Muscle layer of colon (tissue), 2 donors: ENCODE measurements around the gene GIMAP4.
"Not testable (repeated sequence)": the region's sequence is repeated elsewhere in the genome, so short reads cannot be mapped to it uniquely, and the experiment has no call there.

Experiments used
- H3K27ac ChIP-seq: one replicate; pipeline ENCODE4 v1.7.0; 2013; ENCODE audit warnings: low read depth, mild to moderate bottlenecking, low read length, moderate library complexity
- H3K27me3 ChIP-seq, 2 donors: one replicate each; pipeline ENCODE4 v1.7.0; 2013; ENCODE audit warnings: low read length in 2 of 2, mild to moderate bottlenecking in 2 of 2; ENCODE audit not compliant: insufficient read depth in 2 of 2, control insufficient read depth in 1 of 2
- H3K36me3 ChIP-seq: one replicate; pipeline ENCODE4 v1.7.0; 2013; ENCODE audit warnings: mild to moderate bottlenecking, low read length; ENCODE audit not compliant: insufficient read depth
- H3K4me1 ChIP-seq: one replicate; pipeline ENCODE4 v1.7.0; 2013; ENCODE audit warnings: mild to moderate bottlenecking, low read length; ENCODE audit not compliant: insufficient read depth
- H3K4me3 ChIP-seq, 2 donors: one replicate each; pipeline ENCODE4 v1.7.0; 2013; ENCODE audit warnings: low read length in 2 of 2, low read depth in 1 of 2, mild to moderate bottlenecking in 1 of 2, moderate library complexity in 1 of 2
- H3K9ac ChIP-seq: one replicate; pipeline ENCODE4 v1.7.0; 2013; ENCODE audit warnings: low read length
- H3K9me3 ChIP-seq: one replicate; pipeline ENCODE4 v1.7.0; 2013; ENCODE audit warnings: mild to moderate bottlenecking, low read length
- donor health status: abdominal sarcoma.
- donor health status: Adenocarcinoma of cecum.

Gene GIMAP4

GRCh38 chr7:150585199-150585598 lies 18.0 kb downstream of the GIMAP4 start:
- no peaks in the 10 kb centered on the region for H3K36me3 ChIP-seq
- H3K27ac ChIP-seq = no peak overlapping the region
- no peaks in the 10 kb centered on the region for H3K27me3 ChIP-seq
- H3K9ac ChIP-seq = no peak overlapping the region
- H3K4me3 ChIP-seq = no peak overlapping the region
- H3K4me1 ChIP-seq = no peaks in the 10 kb centered on the region
- no peaks in the 10 kb centered on the region for H3K9me3 ChIP-seq

DNA sequence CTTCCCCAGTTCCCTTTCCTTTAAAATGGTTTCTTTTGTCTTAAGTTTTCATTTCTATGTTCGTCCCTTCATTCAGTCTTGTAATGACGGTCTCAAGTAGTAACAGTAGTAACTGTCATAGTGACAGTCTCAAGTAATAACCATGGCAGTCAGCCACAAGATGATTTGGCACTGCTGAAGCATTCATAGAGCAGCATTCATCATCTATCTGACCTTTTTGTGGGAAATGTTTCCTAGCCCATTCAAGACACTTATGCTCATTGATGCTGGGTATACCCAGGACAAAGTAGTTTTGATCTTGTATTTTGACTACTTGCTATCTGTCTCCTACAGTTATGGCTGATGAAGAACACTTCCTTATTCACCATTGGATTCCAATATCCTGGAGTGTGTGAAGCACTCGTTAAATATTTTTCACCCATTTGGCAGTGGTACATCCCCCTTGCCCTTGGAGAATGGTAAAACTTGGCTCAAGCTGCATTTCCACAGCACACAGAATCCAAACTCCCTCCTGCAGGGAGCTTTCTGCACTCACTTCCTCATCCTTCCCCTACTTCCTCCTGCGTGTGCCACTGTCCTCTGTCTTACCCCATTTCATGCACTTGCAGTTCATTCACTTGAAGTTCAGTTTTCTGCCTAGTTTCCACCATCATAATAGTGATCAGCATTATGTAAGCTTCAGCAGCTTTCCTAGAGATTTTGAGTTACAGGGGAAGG lies 19.0 kb downstream of the GIMAP4 start:
- no peak overlapping the region for H3K4me3 ChIP-seq
- H3K27me3 ChIP-seq = no peaks in the 10 kb centered on the region
- H3K9me3 ChIP-seq = no peaks in the 10 kb centered on the region
- no peak overlapping the region for H3K27ac ChIP-seq
- H3K4me1 ChIP-seq = no peaks in the 10 kb centered on the region
- H3K9ac ChIP-seq = no peak overlapping the region
- H3K36me3 ChIP-seq = no peaks in the 10 kb centered on the region

DNA sequence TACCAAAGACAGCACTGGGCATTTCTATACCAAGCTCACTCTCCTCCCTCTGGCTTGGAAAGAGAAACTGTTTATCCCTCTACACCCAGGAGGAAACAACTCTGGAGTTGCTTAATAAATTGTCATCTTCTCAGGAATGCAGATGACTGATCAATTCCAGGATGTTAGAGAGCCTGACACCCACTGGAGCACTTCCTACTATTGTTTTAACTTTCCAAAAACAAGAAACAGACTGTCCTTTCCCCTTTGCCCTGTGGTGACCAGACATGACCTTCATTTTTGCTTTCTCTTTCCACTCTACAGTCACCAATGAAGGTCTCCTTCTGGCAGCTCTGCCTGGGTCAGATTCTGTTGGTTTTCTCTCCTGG lies 19.6 kb downstream of the GIMAP4 start:
- Histone ChIP-seq H3K27me3 (no peaks in the 10 kb centered on the region), H3K27ac (no peak overlapping the region), H3K4me3 (no peak overlapping the region)

GRCh38 chr7:150587551-150587950 lies 20.4 kb downstream of the GIMAP4 start:
- H3K36me3 ChIP-seq = no peaks in the 10 kb centered on the region
- H3K27me3 ChIP-seq = no peaks in the 10 kb centered on the region
- H3K4me3 ChIP-seq = no peak overlapping the region
- H3K4me1 ChIP-seq = no peaks in the 10 kb centered on the region
- H3K9me3 ChIP-seq = no peaks in the 10 kb centered on the region
- H3K9ac ChIP-seq = no peak overlapping the region
- H3K27ac ChIP-seq = no peak overlapping the region

More for the DNA sequence above, 19.6 kb downstream of the GIMAP4 start:
- Histone ChIP-seq H3K9me3 (no peaks in the 10 kb centered on the region), H3K36me3 (no peaks in the 10 kb centered on the region), H3K9ac (no peak overlapping the region), H3K4me1 (no peaks in the 10 kb centered on the region)

DNA sequence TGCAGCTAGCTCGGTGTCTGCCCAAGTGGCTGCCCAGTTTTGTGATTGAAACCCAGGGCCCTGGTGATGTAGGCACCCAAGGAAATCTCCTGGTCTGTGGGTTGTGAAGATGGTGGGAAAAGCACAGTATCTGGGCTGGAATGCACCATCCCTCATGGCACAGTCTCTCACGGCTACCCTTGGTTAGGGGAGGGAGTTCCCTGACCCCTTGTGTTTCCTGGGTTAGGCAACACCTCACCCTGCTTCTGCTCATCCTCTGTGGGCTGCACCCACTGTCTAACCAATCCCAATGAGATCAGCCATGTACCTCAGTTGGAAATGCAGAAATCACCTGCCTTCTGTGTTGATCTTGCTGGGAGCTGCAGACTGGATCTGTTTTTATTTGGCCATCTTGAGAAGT lies 27.6 kb downstream of the GIMAP4 start:
- Histone ChIP-seq H3K27ac (no peak overlapping the region), H3K9me3 (no peaks in the 10 kb centered on the region), H3K9ac (no peak overlapping the region), H3K36me3 (no peaks in the 10 kb centered on the region), H3K4me3 (no peak overlapping the region), H3K27me3 (no peaks in the 10 kb centered on the region), H3K4me1 (no peaks in the 10 kb centered on the region)

DNA sequence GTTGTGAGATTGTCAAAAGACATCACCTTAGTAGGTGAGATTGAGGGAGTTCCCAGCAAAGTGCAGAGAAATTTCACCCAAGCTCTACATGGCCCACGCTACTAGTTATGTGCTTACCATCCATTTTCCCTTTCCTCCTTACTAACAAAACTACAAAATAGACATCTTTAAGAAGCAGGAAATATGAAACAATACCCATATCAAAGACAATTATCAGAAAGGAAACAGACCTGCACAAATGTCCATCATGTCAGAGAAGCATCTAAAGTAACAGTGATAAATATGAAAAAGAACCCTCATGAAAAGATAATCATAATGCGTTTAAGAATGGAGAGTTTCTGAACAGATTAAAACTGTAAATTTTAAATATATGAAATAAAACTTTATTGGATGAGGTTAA lies 28.2 kb downstream of the GIMAP4 start:
- H3K9ac ChIP-seq = no peak overlapping the region
- no peaks in the 10 kb centered on the region for H3K4me1 ChIP-seq
- no peaks in the 10 kb centered on the region for H3K27me3 ChIP-seq
- H3K27ac ChIP-seq = no peak overlapping the region
- H3K9me3 ChIP-seq = no peaks in the 10 kb centered on the region
- no peak overlapping the region for H3K4me3 ChIP-seq
- no peaks in the 10 kb centered on the region for H3K36me3 ChIP-seq

DNA sequence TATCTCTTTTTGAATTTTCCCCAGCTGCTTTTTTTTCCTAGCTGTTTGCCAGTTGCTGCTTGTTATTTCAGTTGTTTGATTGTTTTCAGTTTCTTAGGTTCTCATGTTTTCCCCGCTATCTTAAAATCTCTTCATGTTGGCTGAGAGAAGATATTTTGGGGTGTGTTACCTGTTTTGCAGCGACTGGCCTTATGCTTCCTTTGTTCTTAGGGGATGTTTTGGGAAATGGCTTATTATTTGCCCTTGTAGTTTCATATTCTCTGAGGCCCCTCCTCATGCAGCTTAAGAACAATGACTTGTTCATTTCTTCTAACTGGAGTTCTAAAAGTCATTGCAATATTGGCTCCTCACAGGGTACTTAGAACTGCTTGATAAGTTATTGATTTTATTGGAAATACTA lies 36.4 kb downstream of the GIMAP4 start:
- H3K36me3 ChIP-seq, H3K27me3 ChIP-seq, H3K4me3 ChIP-seq, H3K9me3 ChIP-seq, H3K27ac ChIP-seq, H3K4me1 ChIP-seq, H3K9ac ChIP-seq: not testable (repeated sequence)

DNA sequence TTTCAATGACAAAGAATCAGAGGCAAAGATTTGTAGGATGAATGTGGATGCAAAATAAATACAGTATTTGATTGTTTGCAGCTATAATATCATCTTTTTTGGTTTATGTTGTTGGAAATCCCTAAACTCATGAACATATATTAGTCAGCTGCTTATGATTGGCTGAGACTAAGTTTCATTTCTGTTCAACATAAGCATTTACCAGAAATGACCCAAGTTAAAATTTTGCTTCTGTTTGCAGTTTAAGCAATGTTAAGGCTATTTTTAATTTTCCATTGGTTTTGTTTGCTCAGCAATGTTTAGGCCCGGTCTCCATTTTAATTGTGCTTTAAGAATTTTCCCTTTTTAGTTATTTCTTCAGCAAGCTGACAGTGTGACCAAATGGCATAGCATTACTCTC lies 43.0 kb downstream of the GIMAP4 start:
- H3K36me3 ChIP-seq = no peaks in the 10 kb centered on the region
- H3K9ac ChIP-seq = no peak overlapping the region
- H3K27ac ChIP-seq = no peak overlapping the region

DNA sequence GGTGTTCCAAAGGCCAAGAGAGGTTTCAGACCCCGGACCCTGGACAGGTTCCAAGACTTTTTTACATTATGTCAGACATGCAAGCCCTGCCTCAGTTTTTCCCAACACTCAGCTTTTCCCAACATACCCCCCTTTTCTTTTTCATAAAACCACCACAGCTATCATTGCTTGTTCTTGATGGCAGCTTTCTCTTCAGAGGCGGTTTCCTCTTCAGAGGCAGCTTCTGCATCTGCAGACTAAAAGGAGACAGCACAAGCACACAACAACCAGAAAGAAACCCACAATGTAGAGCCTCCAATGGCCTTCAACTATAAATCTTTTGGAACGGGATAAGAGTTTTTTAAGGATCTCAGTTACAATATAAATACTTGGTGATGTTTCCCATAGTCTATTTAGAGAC lies 45.7 kb downstream of the GIMAP4 start:
- no peaks in the 10 kb centered on the region for H3K36me3 ChIP-seq
- H3K9ac ChIP-seq = no peak overlapping the region
- H3K9me3 ChIP-seq = no peaks in the 10 kb centered on the region
- no peaks in the 10 kb centered on the region for H3K27me3 ChIP-seq
- H3K4me3 ChIP-seq = no peak overlapping the region
- H3K4me1 ChIP-seq = no peaks in the 10 kb centered on the region
- H3K27ac ChIP-seq = no peak overlapping the region

More for the DNA sequence above, 43.0 kb downstream of the GIMAP4 start:
- no peaks in the 10 kb centered on the region for H3K4me1 ChIP-seq
- no peak overlapping the region for H3K4me3 ChIP-seq
- H3K27me3 ChIP-seq = no peaks in the 10 kb centered on the region
- no peaks in the 10 kb centered on the region for H3K9me3 ChIP-seq

GRCh38 chr7:150613880-150614279 lies 46.7 kb downstream of the GIMAP4 start:
- Histone ChIP-seq H3K27ac (no peak overlapping the region), H3K4me1 (no peaks in the 10 kb centered on the region), H3K27me3 (no peaks in the 10 kb centered on the region), H3K9me3 (no peaks in the 10 kb centered on the region), H3K9ac (no peak overlapping the region), H3K4me3 (no peak overlapping the region), H3K36me3 (no peaks in the 10 kb centered on the region)

- not testable (repeated sequence) for H3K27me3 ChIP-seq, H3K9me3 ChIP-seq, H3K9ac ChIP-seq, H3K4me3 ChIP-seq, H3K36me3 ChIP-seq, H3K4me1 ChIP-seq, H3K27ac ChIP-seq
These were observed 47.2 kb downstream of the GIMAP4 start for GRCh38 chr7:150614426-150614825.

DNA sequence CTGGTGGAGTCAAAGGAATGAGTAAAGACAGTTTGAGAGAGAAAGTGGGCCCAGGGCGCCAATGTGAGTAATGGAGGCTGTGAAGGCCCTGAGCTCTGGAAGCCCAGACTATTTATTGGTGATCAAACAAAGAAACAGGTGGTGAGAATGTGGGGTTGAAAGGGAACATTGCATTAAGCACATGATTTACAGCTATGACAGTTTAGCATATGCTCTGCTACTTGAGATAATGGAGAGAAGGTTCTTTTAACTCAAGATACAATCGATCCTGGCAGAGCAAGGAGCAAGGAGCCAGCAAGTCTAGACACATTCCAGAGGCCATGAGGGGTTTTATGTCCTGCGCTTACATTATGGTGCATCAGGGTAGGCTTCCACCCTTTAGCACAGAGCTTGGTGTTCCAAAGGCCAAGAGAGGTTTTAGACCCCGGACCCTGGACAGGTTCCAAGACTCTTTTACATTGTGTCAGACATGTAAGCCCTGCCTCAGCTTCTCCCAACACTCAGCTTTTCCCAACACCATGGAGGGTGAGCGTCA lies 48.1 kb downstream of the GIMAP4 start:
- not testable (repeated sequence) for H3K27ac ChIP-seq, H3K9ac ChIP-seq, H3K9me3 ChIP-seq, H3K4me1 ChIP-seq, H3K27me3 ChIP-seq, H3K4me3 ChIP-seq, H3K36me3 ChIP-seq
